Activated CD8-positive, alpha-beta memory T cell treated with anti-CD3 and anti-CD28 coated beads for 1 hour (primary cell): ENCODE data around the gene KRTAP9-3.
"Not testable (repeated sequence)": the region's sequence is repeated elsewhere in the genome, so short reads cannot be mapped to it uniquely, and the experiment has no call there.

Experiments used
- DNase-seq, 2 donors: peaks; one replicate each; pipeline ENCODE4 v3.0.0-alpha.2; 2020; ENCODE audit warnings: low read depth in 1 of 2; ENCODE audit errors: extremely low read depth in 1 of 2

The KRTAP9-3 gene

DNA sequence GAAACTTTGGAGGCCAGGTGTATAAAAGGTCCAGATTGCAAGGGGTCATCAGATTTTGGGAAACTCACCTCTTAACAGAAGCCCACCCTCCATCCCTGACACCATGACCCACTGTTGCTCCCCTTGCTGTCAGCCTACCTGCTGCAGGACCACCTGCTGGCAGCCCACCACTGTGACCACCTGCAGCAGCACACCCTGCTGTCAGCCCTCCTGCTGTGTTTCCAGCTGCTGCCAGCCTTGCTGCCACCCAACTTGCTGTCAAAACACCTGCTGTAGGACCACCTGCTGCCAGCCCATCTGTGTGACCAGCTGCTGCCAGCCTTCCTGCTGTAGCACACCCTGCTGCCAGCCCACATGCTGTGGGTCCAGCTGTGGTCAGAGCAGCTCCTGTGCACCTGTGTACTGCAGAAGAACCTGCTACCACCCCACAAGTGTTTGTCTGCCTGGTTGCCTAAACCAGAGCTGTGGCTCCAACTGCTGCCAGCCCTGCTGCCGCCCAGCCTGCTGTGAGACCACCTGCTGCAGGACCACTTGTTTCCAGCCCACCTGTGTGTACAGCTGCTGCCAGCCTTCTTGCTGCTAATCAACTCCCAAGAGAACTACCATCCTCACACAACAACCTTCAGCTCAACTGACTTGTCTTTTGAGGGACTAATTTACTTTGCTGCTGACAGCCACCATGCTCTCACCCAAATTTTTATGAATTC, at the start of gene KRTAP9-3:
KRTAP9-3 (plus strand) TSS at position 51 of the 707 bp plus-strand sequence; CDS start at position 104, 53 bp downstream.
- not testable (repeated sequence) for DNase-seq

DNA sequence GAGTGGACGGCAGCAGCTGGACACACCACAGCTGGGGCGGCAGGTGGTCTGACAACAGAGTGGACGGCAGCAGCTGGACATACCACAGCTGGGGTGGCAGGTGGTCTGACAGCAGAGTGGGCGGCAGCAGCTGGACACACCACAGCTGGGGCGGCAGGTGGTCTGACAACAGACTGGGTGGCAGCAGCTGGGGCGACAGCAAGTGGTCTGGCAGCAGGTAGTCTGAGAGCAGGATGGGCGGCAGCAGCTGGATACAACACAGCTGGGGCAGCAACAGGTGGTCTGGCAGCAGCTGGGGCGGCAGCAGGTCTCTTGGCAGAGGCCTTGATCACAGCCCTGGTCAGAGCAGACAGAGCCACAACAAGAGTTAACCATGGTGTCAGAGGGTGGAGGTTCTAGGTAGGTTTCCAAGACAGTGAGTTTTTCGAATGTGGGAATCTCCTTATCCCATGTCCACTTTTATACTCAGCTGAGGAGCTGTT, 47.7 kb upstream of the KRTAP9-3 start, which contains the start of gene KRTAP4-1:
KRTAP4-1 (minus strand) TSS at position 432 of the 482 bp plus-strand sequence; CDS start at position 375, 57 bp downstream.
- DNase-seq: no peak

DNA sequence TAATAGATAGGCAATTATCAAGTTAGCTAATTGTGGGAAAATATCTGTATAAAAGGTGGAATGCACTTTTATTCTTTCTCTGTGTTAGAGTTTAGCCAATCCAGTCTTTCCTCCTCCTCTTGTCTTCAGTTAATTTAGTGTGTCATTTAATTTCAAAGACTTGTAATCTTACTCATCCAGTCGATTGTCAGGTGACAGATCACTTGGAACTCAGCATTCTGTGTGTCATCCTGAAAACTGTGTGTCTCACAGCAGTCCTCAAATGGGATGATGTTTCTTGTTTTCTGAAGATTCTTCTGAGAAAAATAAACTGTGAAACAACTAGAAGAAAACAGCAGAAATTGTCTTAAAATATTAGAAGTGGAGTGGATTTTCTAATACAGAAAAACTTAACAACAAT, 47.2 kb upstream of the KRTAP9-3 start:
- no peak for DNase-seq

GRCh38 chr17:41186872-41187271, 45.4 kb upstream of the KRTAP9-3 start:
- DNase-seq: no peak

DNA sequence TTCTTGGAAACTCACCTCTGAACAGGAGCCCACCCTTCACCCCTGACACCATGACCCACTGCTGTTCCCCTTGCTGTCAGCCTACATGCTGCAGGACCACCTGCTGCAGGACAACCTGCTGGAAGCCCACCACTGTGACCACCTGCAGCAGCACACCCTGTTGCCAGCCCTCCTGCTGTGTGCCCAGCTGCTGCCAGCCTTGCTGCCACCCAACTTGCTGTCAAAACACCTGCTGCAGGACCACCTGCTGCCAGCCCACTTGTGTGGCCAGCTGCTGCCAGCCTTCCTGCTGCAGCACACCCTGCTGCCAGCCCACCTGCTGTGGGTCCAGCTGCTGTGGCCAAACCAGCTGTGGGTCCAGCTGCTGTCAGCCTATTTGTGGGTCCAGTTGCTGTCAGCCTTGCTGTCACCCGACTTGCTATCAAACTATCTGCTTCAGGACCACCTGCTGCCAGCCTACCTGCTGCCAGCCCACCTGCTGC, 42.4 kb upstream of the KRTAP9-3 start, which contains the start of gene KRTAP9-1:
KRTAP9-1 (plus strand) TSS at position 51 of the 482 bp plus-strand sequence; CDS start at position 51, 0 bp downstream.
- not testable (repeated sequence) for DNase-seq

DNA sequence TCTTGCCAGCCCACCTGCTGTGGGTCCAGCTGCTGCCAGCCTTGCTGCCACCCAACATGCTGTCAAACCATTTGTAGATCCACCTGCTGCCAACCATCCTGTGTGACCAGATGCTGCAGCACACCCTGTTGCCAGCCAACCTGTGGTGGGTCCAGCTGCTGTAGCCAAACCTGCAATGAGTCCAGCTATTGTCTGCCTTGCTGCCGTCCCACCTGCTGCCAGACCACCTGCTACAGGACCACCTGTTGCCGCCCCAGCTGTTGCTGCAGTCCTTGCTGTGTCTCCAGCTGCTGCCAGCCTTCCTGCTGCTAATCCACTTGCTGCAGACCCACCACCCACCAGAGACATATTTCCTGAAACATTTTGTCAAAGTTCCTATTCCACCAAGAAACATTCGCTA, 41.9 kb upstream of the KRTAP9-3 start:
- no peak for DNase-seq

GRCh38 chr17:41196068-41196467, 36.2 kb upstream of the KRTAP9-3 start:
- no peak for DNase-seq

DNA sequence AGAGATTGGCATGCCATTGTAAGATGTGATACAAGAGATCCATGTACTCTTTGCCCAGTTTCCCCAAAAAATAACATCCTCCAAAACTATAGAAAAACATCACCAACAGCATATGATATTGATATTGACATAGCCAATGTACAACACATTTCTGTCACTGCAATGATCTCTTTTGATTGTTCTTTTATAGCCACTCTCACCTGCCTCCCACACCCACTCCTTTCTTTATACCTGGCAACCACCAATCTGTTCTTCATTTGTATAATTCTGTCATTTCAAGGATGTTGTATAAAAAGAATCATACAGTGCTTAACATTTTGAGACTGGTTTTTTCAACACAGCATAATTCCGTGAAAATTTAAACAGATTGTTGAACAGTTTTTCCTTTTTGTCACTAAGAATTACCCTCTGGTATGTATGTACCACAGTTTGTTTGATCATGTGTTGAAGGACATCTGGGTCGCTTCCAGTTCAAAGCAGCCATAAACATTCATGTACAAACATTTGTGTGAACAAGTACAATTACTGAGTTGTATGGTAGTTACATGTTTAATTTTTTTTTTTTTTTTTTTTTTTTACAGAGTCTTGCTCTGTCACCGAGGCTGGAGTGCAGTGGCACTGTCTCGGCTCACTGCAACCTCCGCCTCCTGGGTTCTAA, 32.7 kb upstream of the KRTAP9-3 start:
- DNase-seq: no peak

- no peak for DNase-seq
These were observed 20.3 kb upstream of the KRTAP9-3 start for GRCh38 chr17:41211845-41212466.

DNA sequence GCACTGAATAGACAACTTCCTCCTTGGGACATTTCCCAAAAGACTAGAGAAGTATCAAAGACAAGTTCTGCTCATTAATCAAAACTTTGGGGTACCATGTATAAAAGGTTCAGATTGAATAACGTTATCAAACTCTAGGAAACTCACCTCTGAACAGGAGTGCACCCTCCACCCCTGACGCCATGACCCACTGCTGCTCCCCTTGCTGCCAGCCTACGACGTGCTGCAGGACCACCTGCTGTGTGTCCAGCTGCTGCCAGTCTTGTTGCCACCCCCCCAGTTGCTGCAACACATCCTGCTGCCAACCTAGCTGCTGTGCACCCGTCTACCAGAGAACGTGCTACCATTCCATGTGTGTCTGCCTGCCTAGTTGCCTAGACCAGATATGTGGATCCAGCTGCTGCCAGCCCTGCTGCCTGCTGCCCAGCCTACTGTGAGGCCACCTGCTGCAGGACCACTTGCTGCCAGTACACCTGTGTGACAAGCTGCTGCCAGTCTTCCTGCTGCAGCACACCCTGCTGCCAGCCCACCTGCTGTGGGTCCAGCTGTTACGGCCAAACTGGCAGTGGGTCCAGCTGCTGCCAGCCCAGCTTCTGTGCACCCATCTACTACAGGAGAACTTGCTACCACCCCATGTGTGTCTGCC, 19.6 kb upstream of the KRTAP9-3 start:
- DNase-seq: no peak

DNA sequence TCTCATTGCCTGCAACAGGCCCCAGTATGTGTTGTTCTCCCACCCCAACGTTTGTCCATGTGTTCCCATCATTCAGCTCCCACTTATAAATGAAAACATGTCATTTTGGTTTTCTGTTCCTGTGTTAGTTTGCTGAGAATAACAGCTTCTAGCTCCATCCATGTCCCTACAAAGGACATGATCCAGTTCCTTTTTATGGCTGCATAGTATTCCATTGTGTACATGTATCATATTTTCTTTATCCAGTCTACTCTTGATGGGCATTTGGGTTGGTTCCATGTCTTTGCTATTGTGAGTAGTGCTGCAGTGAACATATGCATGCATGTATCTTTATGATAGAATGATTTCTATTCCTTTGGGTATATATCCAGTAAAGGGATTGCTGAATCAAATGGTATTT, 16.6 kb upstream of the KRTAP9-3 start:
- no peak for DNase-seq

DNA sequence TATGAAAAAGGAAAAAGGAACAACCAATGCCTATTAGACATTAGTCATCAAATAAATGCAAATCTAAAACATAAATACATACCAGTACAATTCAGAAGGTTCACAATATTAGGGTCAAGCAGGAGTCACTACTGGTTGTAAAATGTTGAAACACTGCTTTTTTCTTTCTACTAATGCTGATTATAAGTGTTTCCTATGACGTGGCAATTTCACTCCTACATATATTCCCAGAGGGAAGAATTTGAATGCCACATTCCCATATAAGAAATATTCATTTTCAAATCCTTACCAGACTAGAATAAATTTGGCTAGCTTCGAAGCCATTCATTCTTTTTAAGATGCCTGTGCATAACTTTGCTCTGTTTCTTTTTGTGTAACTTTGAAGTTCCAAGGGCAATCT, 8.4 kb upstream of the KRTAP9-3 start:
- DNase-seq: no peak

DNA sequence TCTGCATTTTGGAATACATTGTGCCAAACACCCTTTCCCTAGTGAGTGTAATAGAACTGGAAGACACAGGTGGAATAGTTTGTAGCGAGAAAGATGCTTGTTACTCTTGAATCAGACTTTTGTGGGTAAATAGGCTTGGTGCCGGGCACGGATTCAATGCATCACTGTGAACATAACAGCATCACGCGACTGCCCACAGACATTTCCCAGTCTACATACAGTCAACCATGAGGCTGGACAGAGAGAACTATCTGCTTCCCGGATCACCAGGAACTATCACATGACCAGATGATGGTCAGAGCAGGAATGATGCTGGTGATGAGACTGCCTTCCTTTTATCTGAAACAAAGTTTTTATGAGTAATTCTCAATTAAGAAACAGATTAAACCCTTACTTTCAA, 6.2 kb upstream of the KRTAP9-3 start:
- no peak for DNase-seq

DNA sequence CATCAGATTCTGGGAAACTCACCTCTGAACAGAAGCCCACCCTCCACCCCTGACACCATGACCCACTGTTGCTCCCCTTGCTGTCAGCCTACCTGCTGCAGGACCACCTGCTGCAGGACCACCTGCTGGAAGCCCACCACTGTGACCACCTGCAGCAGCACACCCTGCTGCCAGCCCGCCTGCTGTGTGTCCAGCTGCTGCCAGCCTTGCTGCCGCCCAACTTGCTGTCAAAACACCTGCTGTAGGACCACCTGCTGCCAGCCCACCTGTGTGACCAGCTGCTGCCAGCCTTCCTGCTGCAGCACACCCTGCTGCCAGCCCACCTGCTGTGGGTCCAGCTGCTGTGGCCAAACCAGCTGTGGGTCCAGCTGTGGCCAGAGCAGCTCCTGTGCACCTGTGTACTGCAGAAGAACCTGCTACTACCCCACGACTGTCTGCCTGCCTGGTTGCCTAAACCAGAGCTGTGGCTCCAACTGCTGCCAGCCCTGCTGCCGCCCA, 5.6 kb upstream of the KRTAP9-3 start, which contains the start of gene KRTAP9-2:
KRTAP9-2 (plus strand) TSS at position 51 of the 498 bp plus-strand sequence; CDS start at position 58, 7 bp downstream.
- DNase-seq: not testable (repeated sequence)

GRCh38 chr17:41230094-41230493, 2.2 kb upstream of the KRTAP9-3 start:
- DNase-seq: no peak

DNA sequence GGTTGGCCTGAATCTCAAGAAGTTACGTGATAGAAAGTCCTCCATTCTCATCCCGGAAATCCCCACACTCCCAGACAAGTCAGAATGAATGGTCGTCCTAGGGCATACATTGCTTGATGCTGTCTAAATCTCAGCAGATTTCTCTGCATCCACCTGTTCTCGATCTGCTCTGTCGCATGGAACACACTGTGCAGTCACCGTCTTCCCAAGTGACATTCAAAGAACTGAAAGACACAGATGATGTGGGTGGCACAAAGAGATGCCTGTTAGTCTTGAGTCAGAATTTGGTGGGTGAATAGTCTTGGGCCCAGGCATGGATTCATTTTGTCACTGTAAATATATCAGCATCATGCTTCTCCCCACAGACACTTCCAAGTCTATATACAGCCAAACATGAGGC, 518 bp upstream of the KRTAP9-3 start:
- DNase-seq: no peak

- not testable (repeated sequence) for DNase-seq
These were observed 4.9 kb downstream of the KRTAP9-3 start for GRCh38 chr17:41237116-41237515.

- DNase-seq: not testable (repeated sequence)
These were observed 5.7 kb downstream of the KRTAP9-3 start, which contains the start of gene KRTAP9-8 for GRCh38 chr17:41237949-41238437. TSS of gene KRTAP9-8 (plus strand) at chr17:41237999. CDS start at chr17:41238052, 53 bp downstream.

DNA sequence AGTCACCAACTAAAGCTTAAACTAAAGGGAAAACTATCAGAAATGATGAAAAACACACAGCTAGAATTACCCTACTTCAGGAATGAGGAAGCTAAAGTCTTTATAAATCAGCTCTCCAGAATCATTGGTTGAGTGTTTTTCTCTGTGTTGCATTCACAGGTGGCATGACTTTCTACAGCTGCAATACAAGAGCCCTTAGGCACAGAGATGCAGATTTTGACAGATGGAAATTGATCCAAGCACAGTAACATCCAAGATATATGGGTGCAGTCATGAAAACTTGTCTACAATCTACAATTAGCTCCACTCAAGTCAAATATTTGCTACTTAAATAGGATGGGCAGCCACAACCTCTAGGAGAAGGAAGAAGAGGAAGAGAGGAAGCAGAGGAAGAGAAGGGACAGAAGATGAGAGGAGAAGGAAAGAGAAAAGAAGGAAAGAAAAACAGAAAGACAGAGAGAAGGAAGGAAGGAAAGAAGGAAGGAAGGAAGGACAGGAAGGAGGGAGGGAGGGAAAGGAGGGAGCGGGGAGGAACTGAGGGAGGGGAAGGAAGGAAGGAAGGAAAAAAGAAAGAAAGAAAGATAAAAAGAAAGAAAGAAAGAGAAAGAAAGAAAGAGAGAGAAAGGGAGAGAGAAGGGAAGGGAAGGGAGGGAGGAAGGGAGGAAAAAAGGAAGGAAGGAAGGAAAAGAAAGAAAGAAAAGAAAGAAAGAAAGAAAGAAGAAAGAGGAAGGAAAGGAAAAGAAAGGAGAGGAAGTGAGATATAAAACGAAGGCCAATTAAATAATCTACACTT, 14.9 kb downstream of the KRTAP9-3 start:
- not testable (repeated sequence) for DNase-seq
